Measurements from ENCODE around the gene MSH3.

GRCh38 chr5:80894083-80894482, 239.6 kb downstream of the MSH3 start:
- no peak for TF ChIP-seq CTCF (IDR thresholded peaks at IDR 0.05; ENCODE audit: low read depth, low read length)
- no peak for TF ChIP-seq EZH2phosphoT487 (IDR thresholded peaks at IDR 0.05; ENCODE audit: low read depth)

Measured in OCI-LY3 (cell line).